Stimulated activated CD4-positive, alpha-beta T cell treated with anti-CD3 and anti-CD28 coated beads, Interleukin-1b, Interleukin-23, amount 100 ng/mL, for 4 hours (primary cell): ENCODE data around the gene CORO6.

Experiments used
- DNase-seq, 2 donors: peaks; one replicate each; pipeline ENCODE4 v3.0.0-alpha.2; 2020; ENCODE audit warnings: low read depth in 2 of 2

The CORO6 gene

GRCh38 chr17:29591146-29591736, 31.5 kb downstream of the CORO6 start:
- no peak for DNase-seq

- no peak for DNase-seq
These were observed 32.1 kb downstream of the CORO6 start for GRCh38 chr17:29590411-29591145.

GRCh38 chr17:29589524-29590410, 32.9 kb downstream of the CORO6 start, which contains the start of gene GIT1:
TSS of gene GIT1 (minus strand) at chr17:29589648. CDS start at chr17:29589378, 270 bp downstream.
- peak; percentile 76 to 84 for DNase-seq

GRCh38 chr17:29588562-29589411, 33.9 kb downstream of the CORO6 start:
- DNase-seq = peak; percentile 48 to 60

- DNase-seq = no peak
These were observed 34.6 kb downstream of the CORO6 start for GRCh38 chr17:29588017-29588561.

GRCh38 chr17:29587591-29587990, 35.1 kb downstream of the CORO6 start:
- no peak for DNase-seq

- no peak for DNase-seq
These were observed 35.8 kb downstream of the CORO6 start for GRCh38 chr17:29586676-29587469.

GRCh38 chr17:29585080-29585751, 37.5 kb downstream of the CORO6 start:
- DNase-seq = no peak

GRCh38 chr17:29584452-29585079, 38.1 kb downstream of the CORO6 start:
- DNase-seq = no peak

- no peak for DNase-seq
These were observed 39.1 kb downstream of the CORO6 start for GRCh38 chr17:29583324-29584248.

GRCh38 chr17:29582772-29583171, 39.9 kb downstream of the CORO6 start:
- DNase-seq = no peak

- no peak for DNase-seq
These were observed 40.4 kb downstream of the CORO6 start for GRCh38 chr17:29582254-29582765.

GRCh38 chr17:29581583-29582253, 41.0 kb downstream of the CORO6 start:
- DNase-seq = no peak

GRCh38 chr17:29579866-29580771, 42.6 kb downstream of the CORO6 start:
- peak; percentile 85 to 88 for DNase-seq

GRCh38 chr17:29578626-29579485, 43.9 kb downstream of the CORO6 start:
- DNase-seq = no peak
